K562 (cell line): Measurements from ENCODE around the gene NUBP2. TPM values are rescaled to one million over a fixed set of nuclear protein-coding genes. Genes with fewer than 3 reads are reported as not detected.

ENCODE experiments used
- CAMTA2 ChIP-seq: fragments of 250-450 bp; sonication (Bioruptor Pico); conservative IDR thresholded peaks from 2 replicates; pipeline ENCODE4 v1.5.1; 2022
- EHMT2 ChIP-seq: fragments of 450-650 bp; IDR thresholded peaks from 2 replicates; pipeline ENCODE4 v1.6.1; 2018; ENCODE audit warnings: antibody characterized with exemption
- KAT7 ChIP-seq: sonication (generic); formaldehyde crosslinking; IDR thresholded peaks from 2 replicates; pipeline ENCODE4 v1.8.0; 2022; ENCODE audit warnings: missing genetic modification reagents, mild to moderate bottlenecking, borderline replicate concordance
- MEF2D ChIP-seq: conservative IDR thresholded peaks from 2 replicates; pipeline ENCODE4 v1.6.1; 2016; ENCODE audit warnings: low read depth, missing genetic modification characterization, missing compliant biosample characterization
- PPARD ChIP-seq: fragments of 250-450 bp; sonication (Bioruptor Pico); IDR thresholded peaks from 2 replicates; pipeline ENCODE4 v1.8.0; 2022; ENCODE audit warnings: inconsistent platforms, mild to moderate bottlenecking, moderate library complexity
- TCF3 ChIP-seq: sonication (generic); formaldehyde crosslinking; IDR thresholded peaks from 2 replicates; pipeline ENCODE4 v1.4.0; 2020; ENCODE audit warnings: mild to moderate bottlenecking, missing genetic modification reagents
- ZNF165 ChIP-seq: fragments of 250-450 bp; sonication (Bioruptor Pico); IDR thresholded peaks from 2 replicates; pipeline ENCODE4 v1.4.0; 2020; ENCODE audit warnings: borderline replicate concordance
- ZNF184 ChIP-seq: sonication (generic); formaldehyde crosslinking; IDR thresholded peaks from 2 replicates; pipeline ENCODE4 v1.5.0; 2020; ENCODE audit warnings: missing genetic modification reagents
- ZNF232 ChIP-seq: sonication (generic); formaldehyde crosslinking; IDR thresholded peaks from 2 replicates; pipeline ENCODE4 v1.8.0; 2022; ENCODE audit warnings: mild to moderate bottlenecking, missing genetic modification reagents
- ZNF239 ChIP-seq: fragments of 250-450 bp; sonication (Bioruptor Pico); IDR thresholded peaks from 2 replicates; pipeline ENCODE4 v1.4.0; 2020; ENCODE audit warnings: mild to moderate bottlenecking
- ZNF699 ChIP-seq: fragments of 250-450 bp; sonication (Bioruptor Pico); IDR thresholded peaks from 2 replicates; pipeline ENCODE4 v1.8.0; 2021; ENCODE audit warnings: mild to moderate bottlenecking, moderate library complexity; ENCODE audit not compliant: insufficient replicate concordance
- polyA plus RNA-seq, 8 experiments: library from polyadenylated mRNA; depleted of rRNA in 4 of 8; stranded (reverse) in 5 of 8; unstranded in 3 of 8; fragments of >200 nt; fragmentation: Nextera tagmentation in 2 of 8; fragmentation: Illumina TruSeq in 1 of 8; extraction: Ambion mirVana in 2 of 8; extraction: Trizol in 1 of 8; gene quantifications; 2 replicates each; pipeline versions ENCODE4 v1.2.1 to v1.2.3, GENCODE V29; 2011 to 2014; ENCODE audit warnings: inconsistent platforms in 1 of 8, missing spikeins in 1 of 8
- total RNA-seq, 7 experiments: library from RNA; depleted of rRNA in 6 of 7; stranded (reverse); fragments of >200 nt in 6 of 7; fragmentation: Illumina TruSeq in 2 of 7; extraction: Trizol in 2 of 7; gene quantifications; 2 replicates each; pipeline versions ENCODE4 v1.2.1 to v1.2.3, GENCODE V29; 2011 to 2021; ENCODE audit warnings: low replicate concordance in 1 of 7
- TF ChIP-seq, protein P1 (sequence below): sonication (generic); formaldehyde crosslinking; IDR thresholded peaks from 2 replicates; pipeline ENCODE4 v1.8.1; 2023; ENCODE audit warnings: missing genetic modification reagents, mild to moderate bottlenecking, borderline replicate concordance
- TF ChIP-seq, protein P2 (sequence below): sonication (generic); formaldehyde crosslinking; IDR thresholded peaks from 2 replicates; pipeline ENCODE4 v1.8.0; 2023; ENCODE audit warnings: missing genetic modification reagents, mild to moderate bottlenecking, borderline replicate concordance
- TF ChIP-seq, protein P3 (sequence below): IDR thresholded peaks from 2 replicates; pipeline ENCODE4 v1.6.1; 2012; ENCODE audit warnings: low read depth, low read length, improper control_type of control experiment, borderline replicate concordance

Gene NUBP2
- total and polyA plus RNA-seq, 9 of the 15 experiments (the other 6 are each of a cell fraction or from before 2014, with no cell fraction given): 1.8 to 115 (median 24.0) TPM

DNA sequence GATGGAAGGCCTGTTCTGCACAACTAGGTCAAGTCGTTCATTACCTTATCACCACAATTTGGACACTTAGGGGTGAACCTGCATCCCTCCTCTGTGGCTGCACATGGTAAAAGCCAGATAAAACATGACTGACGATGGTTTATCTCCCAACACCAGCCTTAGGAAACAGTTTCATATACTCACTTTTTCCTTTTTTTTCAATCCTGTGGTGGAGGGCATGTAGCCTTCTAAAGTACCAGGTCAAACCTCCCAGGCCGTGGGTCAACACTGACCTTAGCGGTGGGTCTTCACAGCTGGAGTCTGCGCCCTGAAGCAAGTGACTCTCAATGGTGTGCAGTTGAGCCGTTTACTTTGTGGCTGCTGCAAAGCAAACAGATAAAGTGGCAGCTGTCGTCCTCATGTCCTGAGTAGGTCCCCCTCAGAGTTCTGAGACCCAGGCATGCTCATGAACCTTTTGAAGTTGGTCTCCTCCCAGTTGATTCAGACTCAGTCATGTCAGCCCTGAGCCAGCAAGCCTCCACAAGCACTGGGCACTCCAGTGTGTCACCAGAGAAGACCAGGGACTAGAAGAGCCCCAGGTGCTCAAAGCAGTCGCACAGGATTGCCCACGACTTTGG is 50.2 kb downstream of the NUBP2 start (continued):
- TF ChIP-seq, protein P1, sequence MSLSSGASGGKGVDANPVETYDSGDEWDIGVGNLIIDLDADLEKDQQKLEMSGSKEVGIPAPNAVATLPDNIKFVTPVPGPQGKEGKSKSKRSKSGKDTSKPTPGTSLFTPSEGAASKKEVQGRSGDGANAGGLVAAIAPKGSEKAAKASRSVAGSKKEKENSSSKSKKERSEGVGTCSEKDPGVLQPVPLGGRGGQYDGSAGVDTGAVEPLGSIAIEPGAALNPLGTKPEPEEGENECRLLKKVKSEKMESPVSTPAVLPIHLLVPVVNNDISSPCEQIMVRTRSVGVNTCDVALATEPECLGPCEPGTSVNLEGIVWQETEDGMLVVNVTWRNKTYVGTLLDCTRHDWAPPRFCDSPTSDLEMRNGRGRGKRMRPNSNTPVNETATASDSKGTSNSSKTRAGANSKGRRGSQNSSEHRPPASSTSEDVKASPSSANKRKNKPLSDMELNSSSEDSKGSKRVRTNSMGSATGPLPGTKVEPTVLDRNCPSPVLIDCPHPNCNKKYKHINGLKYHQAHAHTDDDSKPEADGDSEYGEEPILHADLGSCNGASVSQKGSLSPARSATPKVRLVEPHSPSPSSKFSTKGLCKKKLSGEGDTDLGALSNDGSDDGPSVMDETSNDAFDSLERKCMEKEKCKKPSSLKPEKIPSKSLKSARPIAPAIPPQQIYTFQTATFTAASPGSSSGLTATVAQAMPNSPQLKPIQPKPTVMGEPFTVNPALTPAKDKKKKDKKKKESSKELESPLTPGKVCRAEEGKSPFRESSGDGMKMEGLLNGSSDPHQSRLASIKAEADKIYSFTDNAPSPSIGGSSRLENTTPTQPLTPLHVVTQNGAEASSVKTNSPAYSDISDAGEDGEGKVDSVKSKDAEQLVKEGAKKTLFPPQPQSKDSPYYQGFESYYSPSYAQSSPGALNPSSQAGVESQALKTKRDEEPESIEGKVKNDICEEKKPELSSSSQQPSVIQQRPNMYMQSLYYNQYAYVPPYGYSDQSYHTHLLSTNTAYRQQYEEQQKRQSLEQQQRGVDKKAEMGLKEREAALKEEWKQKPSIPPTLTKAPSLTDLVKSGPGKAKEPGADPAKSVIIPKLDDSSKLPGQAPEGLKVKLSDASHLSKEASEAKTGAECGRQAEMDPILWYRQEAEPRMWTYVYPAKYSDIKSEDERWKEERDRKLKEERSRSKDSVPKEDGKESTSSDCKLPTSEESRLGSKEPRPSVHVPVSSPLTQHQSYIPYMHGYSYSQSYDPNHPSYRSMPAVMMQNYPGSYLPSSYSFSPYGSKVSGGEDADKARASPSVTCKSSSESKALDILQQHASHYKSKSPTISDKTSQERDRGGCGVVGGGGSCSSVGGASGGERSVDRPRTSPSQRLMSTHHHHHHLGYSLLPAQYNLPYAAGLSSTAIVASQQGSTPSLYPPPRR (CRISPR knock-in tag): peak; percentile 98
- TF ChIP-seq ZNF232 (CRISPR knock-in tag) (no peak), ZNF165 (CRISPR knock-in tag) (no peak), ZNF239 (CRISPR knock-in tag) (no peak), PPARD (CRISPR knock-in tag) (no peak), CAMTA2 (CRISPR knock-in tag) (no peak), ZNF699 (CRISPR knock-in tag) (no peak), MEF2D (tag) (peak; percentile 51; the same call in 1 of the 2 replicates), ZNF184 (CRISPR knock-in tag) (no peak), EHMT2 (peak; percentile 81), TCF3 (CRISPR knock-in tag) (peak; percentile 100), KAT7 (CRISPR knock-in tag) (no peak)
- TF ChIP-seq, protein P2, sequence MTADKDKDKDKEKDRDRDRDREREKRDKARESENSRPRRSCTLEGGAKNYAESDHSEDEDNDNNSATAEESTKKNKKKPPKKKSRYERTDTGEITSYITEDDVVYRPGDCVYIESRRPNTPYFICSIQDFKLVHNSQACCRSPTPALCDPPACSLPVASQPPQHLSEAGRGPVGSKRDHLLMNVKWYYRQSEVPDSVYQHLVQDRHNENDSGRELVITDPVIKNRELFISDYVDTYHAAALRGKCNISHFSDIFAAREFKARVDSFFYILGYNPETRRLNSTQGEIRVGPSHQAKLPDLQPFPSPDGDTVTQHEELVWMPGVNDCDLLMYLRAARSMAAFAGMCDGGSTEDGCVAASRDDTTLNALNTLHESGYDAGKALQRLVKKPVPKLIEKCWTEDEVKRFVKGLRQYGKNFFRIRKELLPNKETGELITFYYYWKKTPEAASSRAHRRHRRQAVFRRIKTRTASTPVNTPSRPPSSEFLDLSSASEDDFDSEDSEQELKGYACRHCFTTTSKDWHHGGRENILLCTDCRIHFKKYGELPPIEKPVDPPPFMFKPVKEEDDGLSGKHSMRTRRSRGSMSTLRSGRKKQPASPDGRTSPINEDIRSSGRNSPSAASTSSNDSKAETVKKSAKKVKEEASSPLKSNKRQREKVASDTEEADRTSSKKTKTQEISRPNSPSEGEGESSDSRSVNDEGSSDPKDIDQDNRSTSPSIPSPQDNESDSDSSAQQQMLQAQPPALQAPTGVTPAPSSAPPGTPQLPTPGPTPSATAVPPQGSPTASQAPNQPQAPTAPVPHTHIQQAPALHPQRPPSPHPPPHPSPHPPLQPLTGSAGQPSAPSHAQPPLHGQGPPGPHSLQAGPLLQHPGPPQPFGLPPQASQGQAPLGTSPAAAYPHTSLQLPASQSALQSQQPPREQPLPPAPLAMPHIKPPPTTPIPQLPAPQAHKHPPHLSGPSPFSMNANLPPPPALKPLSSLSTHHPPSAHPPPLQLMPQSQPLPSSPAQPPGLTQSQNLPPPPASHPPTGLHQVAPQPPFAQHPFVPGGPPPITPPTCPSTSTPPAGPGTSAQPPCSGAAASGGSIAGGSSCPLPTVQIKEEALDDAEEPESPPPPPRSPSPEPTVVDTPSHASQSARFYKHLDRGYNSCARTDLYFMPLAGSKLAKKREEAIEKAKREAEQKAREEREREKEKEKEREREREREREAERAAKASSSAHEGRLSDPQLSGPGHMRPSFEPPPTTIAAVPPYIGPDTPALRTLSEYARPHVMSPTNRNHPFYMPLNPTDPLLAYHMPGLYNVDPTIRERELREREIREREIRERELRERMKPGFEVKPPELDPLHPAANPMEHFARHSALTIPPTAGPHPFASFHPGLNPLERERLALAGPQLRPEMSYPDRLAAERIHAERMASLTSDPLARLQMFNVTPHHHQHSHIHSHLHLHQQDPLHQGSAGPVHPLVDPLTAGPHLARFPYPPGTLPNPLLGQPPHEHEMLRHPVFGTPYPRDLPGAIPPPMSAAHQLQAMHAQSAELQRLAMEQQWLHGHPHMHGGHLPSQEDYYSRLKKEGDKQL (CRISPR knock-in tag): no peak
- TF ChIP-seq, protein P3, sequence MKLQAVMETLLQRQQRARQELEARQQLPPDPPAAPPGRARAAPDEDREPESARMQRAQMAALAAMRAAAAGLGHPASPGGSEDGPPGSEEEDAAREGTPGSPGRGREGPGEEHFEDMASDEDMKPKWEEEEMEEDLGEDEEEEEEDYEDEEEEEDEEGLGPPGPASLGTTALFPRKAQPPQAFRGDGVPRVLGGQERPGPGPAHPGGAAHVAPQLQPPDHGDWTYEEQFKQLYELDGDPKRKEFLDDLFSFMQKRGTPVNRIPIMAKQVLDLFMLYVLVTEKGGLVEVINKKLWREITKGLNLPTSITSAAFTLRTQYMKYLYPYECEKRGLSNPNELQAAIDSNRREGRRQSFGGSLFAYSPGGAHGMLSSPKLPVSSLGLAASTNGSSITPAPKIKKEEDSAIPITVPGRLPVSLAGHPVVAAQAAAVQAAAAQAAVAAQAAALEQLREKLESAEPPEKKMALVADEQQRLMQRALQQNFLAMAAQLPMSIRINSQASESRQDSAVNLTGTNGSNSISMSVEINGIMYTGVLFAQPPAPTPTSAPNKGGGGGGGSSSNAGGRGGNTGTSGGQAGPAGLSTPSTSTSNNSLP: no peak
